GM12892 (cell line): ENCODE results near the gene PPM1H.

ENCODE experiments used
- DNase-seq: peaks from one replicate; pipeline ENCODE4 v3.0.0; 2011; ENCODE audit not compliant: insufficient read length
- FAIRE-seq: peaks from 2 replicates; lab custom pipeline; 2011; peaks lifted over from hg19 to GRCh38; lab: Jason Lieb, UNC
- POLR2A ChIP-seq: IDR thresholded peaks from 2 replicates; pipeline ENCODE4 v1.6.1; 2011; ENCODE audit warnings: low read depth, low read length, control low read depth
- POLR2AphosphoS5 ChIP-seq: IDR thresholded peaks from 2 replicates; pipeline ENCODE4 v1.6.1; 2011; ENCODE audit warnings: low read depth, low read length, control low read depth
- TAF1 ChIP-seq: IDR thresholded peaks from 2 replicates; pipeline ENCODE4 v1.6.1; 2011; ENCODE audit warnings: low read depth, mild to moderate bottlenecking, control low read depth, low read length, borderline replicate concordance

PPM1H gene

GRCh38 chr12:62728741-62729140 lies 206.2 kb downstream of the PPM1H start:
- DNase-seq (no peak), FAIRE-seq (no peak)
- no peak for TF ChIP-seq POLR2A
- TF ChIP-seq TAF1: no peak
- TF ChIP-seq POLR2AphosphoS5: no peak

GRCh38 chr12:62726471-62726980 lies 208.4 kb downstream of the PPM1H start:
- TF ChIP-seq POLR2A: no peak
- no peak for TF ChIP-seq TAF1
- TF ChIP-seq POLR2AphosphoS5: no peak
- FAIRE-seq: no peak
- no peak for DNase-seq

GRCh38 chr12:62725781-62726180 lies 209.2 kb downstream of the PPM1H start:
- TF ChIP-seq POLR2A (no peak), TAF1 (no peak), POLR2AphosphoS5 (no peak)
- DNase-seq (no peak), FAIRE-seq (no peak)

GRCh38 chr12:62724947-62725451 lies 210.0 kb downstream of the PPM1H start:
- DNase-seq: no peak
- no peak for FAIRE-seq
- TF ChIP-seq TAF1 (no peak), POLR2AphosphoS5 (no peak), POLR2A (no peak)

GRCh38 chr12:62724285-62724684 lies 210.7 kb downstream of the PPM1H start:
- DNase-seq: no peak
- TF ChIP-seq POLR2AphosphoS5: no peak
- no peak for TF ChIP-seq TAF1
- no peak for TF ChIP-seq POLR2A
- FAIRE-seq: no peak

- FAIRE-seq (no peak), DNase-seq (no peak)
Observed at GRCh38 chr12:62722971-62723680, 211.8 kb downstream of the PPM1H start.

GRCh38 chr12:62720661-62721330 lies 214.2 kb downstream of the PPM1H start:
- FAIRE-seq: no peak
- no peak for DNase-seq
- no peak for TF ChIP-seq TAF1
- TF ChIP-seq POLR2AphosphoS5: no peak
- TF ChIP-seq POLR2A: no peak

More at GRCh38 chr12:62722971-62723680, 211.8 kb downstream of the PPM1H start:
- TF ChIP-seq POLR2AphosphoS5: no peak

- TF ChIP-seq TAF1 (no peak), POLR2A (no peak), POLR2AphosphoS5 (no peak)
- DNase-seq (no peak), FAIRE-seq (no peak)
Observed at GRCh38 chr12:62720025-62720424, 214.9 kb downstream of the PPM1H start.

- FAIRE-seq: no peak
Observed at GRCh38 chr12:62718762-62719426, 216.1 kb downstream of the PPM1H start.

GRCh38 chr12:62717643-62718042 lies 217.3 kb downstream of the PPM1H start:
- no peak for FAIRE-seq
- TF ChIP-seq TAF1 (no peak), POLR2AphosphoS5 (no peak), POLR2A (no peak)
- DNase-seq: no peak

More at GRCh38 chr12:62718762-62719426, 216.1 kb downstream of the PPM1H start:
- TF ChIP-seq TAF1: no peak
- no peak for TF ChIP-seq POLR2AphosphoS5
- TF ChIP-seq POLR2A: no peak
- DNase-seq: no peak

- TF ChIP-seq POLR2AphosphoS5: no peak
- no peak for TF ChIP-seq POLR2A
- TF ChIP-seq TAF1: no peak
- FAIRE-seq (no peak), DNase-seq (no peak)
Observed at GRCh38 chr12:62716866-62717525, 218.0 kb downstream of the PPM1H start.
